HT1080 (cell line): Measurements from ENCODE around the gene CBLIF. TPM values are rescaled to one million over a fixed set of nuclear protein-coding genes. Genes with fewer than 3 reads are reported as not detected.
"Not testable (repeated sequence)": the region's sequence is repeated elsewhere in the genome, so short reads cannot be mapped to it uniquely, and the experiment has no call there.

Source experiments
- DNase-seq: peaks from one replicate; pipeline ENCODE4 v3.0.0-alpha.2; 2015; ENCODE audit warnings: low read depth
- total RNA-seq: library from RNA; depleted of rRNA; stranded (reverse); fragments of >200 nt; shearing (Covaris generic); gene quantifications from 2 replicates; pipeline ENCODE4 v1.2.3, GENCODE V29; 2014

The CBLIF gene
- total RNA-seq, 1 experiment from 2014 or later = not detected

- not testable (repeated sequence) for DNase-seq
These were observed 3.1 kb upstream of the CBLIF start for GRCh38 chr11:59848439-59848838.

GRCh38 chr11:59847626-59848025 lies 2.3 kb upstream of the CBLIF start:
- no peak for DNase-seq

DNA sequence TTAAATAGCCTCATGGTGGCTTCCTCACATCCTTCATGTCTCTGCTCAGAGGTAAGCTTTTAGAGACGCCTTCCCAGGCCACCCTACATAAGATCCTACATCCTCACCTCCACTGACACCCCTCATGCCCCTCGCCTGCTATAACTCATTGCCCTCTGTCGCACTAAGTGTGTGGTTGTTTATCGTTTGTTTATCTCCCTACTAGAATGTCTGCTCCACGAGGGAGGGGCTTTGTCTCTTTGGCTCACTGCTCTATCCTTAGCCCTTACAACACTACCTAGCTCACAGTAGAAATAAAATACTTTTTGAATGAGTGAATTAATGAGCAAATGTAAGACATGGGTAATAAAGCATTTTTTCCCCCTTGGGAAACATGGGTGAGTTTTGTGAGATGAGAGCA lies 1.3 kb upstream of the CBLIF start:
- DNase-seq = no peak

GRCh38 chr11:59842316-59842715 lies 3.0 kb downstream of the CBLIF start:
- no peak for DNase-seq

DNA sequence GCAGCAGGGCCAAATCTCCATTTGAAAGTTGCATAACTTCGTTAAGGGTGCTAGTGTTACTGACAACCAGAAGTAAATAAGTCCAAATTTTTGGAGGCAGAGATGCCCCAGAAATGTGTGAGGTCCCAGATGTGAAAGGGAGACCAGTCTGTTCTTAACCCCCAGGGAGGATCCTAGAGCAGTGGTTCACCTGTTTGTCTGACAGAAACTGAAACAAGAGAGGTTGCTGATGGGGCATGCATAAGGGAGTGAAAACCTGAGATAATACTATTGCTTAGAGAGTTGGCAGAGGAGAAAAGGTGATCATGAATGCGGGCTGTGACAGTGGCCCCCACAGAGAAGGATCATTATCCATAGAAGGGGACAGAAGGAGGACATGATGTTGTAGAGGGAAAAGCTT lies 3.8 kb downstream of the CBLIF start:
- no peak for DNase-seq

DNA sequence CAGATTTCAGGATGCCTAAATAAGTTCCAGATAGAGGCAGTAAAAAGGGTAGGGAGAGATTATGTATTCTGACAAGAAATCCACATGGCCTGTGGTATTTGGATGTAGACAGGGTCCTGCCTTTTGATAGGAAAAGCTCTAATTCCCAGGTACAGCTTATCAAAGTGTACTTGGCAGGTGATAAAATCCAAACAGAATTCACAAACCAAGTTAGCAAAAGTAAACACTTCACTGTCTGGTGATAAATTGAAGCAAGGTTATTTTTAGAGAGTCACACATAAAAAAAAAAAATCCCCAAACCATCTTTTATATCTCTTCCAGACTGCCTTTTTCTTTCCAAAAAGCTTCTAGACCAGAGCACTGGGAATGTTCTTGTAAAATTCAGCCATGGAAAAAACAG lies 5.7 kb downstream of the CBLIF start:
- DNase-seq = no peak

GRCh38 chr11:59833602-59834001 lies 11.7 kb downstream of the CBLIF start:
- DNase-seq = no peak

- no peak for DNase-seq
These were observed 15.9 kb downstream of the CBLIF start for GRCh38 chr11:59829358-59829757.

- peak; percentile 70 for DNase-seq
These were observed 22.2 kb downstream of the CBLIF start for GRCh38 chr11:59822989-59823566.

DNA sequence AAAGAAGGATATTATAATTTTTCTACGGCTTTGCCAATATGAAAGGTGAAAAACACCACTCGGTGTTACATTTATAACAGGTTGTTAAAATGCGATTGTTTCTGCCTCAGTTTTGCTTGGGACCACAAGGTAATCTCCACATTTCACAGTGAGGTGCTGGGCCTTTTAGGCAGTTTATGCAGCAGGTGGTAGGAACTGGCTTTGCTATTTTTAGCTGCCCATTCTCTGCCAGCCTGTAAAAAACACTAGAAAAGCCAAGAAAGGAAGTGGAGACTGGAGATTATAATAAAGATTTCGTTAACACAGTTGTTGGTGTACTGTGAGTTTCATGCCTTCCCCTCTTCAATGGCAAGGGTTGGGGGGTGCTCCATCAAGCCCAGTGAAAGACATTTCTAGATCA lies 26.7 kb downstream of the CBLIF start:
- DNase-seq = no peak

GRCh38 chr11:59816434-59816833 lies 28.9 kb downstream of the CBLIF start:
- not testable (repeated sequence) for DNase-seq

- no peak for DNase-seq
These were observed 29.5 kb downstream of the CBLIF start for GRCh38 chr11:59815754-59816153.

- no peak for DNase-seq
These were observed 31.3 kb downstream of the CBLIF start for GRCh38 chr11:59814021-59814420.

- no peak for DNase-seq
These were observed 31.9 kb downstream of the CBLIF start for GRCh38 chr11:59813364-59813763.

- no peak for DNase-seq
These were observed 33.1 kb downstream of the CBLIF start for GRCh38 chr11:59812220-59812619.

DNA sequence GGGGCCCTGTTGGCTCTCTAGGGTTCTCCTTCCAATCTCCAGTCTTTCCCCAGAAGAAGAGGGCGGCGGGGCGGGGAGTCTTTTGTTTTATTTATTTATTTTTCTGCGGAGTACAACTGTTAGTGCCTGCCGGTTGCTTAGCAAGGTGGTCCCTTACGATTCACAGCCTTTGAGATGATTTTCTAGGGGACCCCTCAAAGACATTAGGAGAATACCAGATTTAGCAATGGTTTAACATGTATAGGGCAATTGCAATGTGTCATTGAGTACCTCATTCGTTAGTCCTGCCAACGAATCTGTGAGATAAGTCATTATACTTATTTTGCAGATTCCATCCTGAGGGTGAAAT lies 34.4 kb downstream of the CBLIF start:
- DNase-seq = no peak

DNA sequence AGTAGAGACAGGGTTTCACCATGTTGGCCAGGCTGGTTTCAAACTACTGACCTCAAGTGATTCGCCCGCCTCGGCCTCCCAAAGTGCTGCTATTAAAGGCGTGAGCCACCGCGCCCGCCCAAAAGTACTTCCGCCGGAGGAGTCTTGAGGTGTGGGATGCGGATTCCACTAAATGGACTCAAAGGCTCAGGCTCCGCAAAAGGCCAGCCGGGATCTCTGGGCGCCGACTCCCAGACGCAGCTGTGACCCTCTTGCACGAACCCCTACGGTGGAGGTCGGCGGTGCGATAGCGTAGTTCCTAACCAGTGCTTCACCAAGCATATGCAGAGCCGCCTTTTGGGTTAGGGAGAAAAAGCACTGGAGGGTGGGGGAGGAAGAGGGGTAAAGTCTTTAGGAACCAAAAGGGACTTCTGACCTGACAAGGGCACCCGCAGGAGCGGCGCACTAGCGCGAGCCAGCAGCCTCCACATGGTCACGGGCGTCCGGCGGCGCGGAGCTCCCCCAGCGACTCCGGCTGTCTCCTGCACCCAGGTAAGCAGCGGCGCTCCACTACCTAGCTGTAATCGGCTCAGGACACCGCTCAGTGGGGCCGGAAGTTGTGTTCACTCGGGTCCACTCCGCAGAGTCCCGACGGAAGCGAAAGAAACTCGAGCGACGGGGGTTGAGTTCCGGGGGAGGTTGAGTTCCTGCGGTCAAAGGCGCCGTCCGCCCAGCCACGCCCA lies 34.9 kb downstream of the CBLIF start, which contains the start of gene MRPL16:
TSS of gene MRPL16 (minus strand) at position 590 of the 722 bp plus-strand sequence. CDS start at position 470, 120 bp downstream.
- DNase-seq = peak; percentile 85

GRCh38 chr11:59807047-59807610 lies 38.2 kb downstream of the CBLIF start:
- no peak for DNase-seq

GRCh38 chr11:59804061-59804460 lies 41.2 kb downstream of the CBLIF start:
- no peak for DNase-seq

GRCh38 chr11:59802639-59803176 lies 42.6 kb downstream of the CBLIF start:
- peak; percentile 60 for DNase-seq

GRCh38 chr11:59801981-59802638 lies 43.2 kb downstream of the CBLIF start:
- peak; percentile 58 for DNase-seq

DNA sequence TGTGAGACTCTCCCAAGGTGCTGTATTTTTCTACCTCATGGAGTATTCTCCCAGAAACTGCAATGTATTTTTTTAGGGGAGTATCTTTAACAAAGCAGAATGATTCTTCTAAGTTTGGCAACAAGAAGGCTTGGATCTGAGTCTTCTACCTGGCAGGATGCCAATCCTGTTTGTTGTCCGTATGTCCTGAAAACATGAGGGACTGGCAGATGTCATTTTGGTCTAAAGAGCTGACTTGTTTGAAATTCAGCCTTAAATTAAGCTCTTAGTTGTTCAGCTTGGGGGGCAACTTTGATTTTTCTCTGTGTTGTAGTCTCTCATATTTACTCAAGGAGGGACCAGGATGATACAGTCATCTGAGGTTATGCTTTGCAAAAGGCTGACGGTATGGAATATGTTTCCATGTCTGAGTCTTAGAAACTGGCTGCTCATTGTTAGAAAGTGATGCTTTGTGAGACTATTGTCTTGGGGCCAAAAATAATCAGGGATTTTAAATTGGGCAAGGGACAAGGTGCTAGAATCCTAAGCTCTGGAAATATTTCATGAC lies 44.1 kb downstream of the CBLIF start:
- no peak for DNase-seq
